HG03521 (cell line): ENCODE measurements around the gene GMFB.
A peak's percentile ranks its signal among the peaks of the same experiment; 100 is the strongest.

ENCODE experiments used
- ATAC-seq: cut with Tn5 transposase; IDR thresholded peaks from one replicate; pipeline ENCODE4 v1.9.1; 2021; ENCODE audit warnings: mild to moderate bottlenecking, moderate library complexity; ENCODE audit not compliant: unreplicated experiment

Gene GMFB

DNA sequence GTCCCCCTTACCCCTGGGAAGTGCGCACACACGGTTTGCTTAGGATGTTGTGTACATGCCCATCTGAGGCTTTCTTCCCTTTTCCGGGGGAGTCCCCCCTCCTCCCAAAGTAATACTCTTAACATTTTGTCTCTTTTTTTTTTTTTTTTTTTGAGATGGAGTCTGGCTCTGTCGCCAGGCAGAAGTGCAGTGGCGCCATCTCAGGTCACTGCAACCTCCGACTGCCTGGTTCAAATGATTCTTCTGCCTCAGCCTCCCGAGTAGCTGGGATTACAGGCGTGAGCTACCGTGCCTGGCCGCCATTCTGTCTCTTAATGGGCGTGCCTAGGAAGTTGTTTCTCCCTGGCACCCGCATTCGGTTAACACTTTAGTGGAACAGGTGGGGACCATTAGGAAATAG is 4.5 kb upstream of the GMFB start:
- no peak for ATAC-seq

DNA sequence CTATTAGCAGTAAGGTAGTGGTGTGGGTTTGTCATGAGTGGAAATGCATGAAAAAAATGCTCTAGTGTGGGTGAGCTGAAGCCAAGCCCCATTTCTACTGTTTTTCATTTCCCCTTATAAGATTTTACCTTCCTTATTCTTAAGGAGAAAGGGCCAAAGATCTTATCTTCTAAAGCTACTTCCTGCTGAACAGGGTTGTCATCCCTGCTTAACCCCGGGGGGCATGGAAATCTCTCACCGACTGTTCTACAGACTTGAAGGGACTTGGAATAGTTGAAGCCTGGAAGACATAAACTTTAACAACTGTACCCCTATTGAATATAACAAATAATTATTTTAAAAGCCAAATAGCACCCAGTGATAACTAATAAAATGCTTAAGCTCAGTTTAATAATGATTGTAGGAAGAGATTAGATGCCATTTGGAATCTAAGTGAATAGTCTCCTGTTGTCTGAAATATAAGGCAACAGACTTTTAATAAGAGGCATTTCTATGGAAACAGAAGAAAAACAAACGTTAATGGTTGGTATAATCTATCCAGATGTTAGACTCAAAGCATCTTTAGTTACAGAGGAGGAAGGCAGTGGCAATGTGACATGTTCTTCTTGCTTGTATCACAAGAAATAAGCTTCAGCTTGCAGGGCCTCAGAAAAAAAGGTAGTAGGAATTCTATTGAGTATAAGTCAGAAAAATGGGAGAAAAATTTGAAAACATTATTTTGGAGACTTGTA is 1.8 kb upstream of the GMFB start:
- ATAC-seq, result no peak

DNA sequence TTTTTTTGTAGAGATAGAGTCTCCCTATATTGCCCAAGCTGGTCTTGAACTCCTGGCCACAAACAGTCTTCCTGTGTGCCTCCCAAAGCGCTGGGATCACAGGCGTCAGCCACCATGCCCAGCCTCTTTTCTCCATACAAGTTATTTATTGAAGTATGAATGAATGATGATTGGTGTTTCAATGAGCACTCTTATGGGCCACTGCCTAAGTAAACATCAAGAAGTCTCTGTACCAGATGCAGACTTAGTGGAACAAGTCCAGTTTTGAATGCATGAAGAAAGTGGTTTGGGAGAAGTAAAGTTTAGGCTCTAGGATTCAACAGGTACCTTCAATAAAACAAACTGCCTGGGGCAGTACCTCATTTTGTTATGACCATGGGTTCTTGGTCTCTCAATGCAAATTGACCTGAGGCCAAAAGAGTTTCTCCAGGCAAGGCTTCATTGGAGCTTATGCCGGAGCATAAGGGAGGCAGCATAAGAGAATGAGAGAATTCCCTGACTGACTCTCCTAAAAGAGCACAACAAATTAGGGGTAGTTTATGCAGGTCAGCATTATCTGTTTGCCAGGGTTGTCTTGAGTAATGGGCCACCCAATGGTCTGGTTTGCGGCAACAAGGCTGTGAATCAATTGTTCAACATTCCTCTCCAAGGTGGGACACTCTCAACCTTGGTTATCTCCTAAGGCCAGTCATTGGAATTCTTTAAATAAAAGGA is 1.1 kb upstream of the GMFB start:
- no peak for ATAC-seq

- ATAC-seq, result no peak
These were observed 521 bp upstream of the GMFB start for GRCh38 chr14:54489318-54489683.

- ATAC-seq, result peak; percentile 17
These were observed 498 bp downstream of the GMFB start for GRCh38 chr14:54488318-54488645.

DNA sequence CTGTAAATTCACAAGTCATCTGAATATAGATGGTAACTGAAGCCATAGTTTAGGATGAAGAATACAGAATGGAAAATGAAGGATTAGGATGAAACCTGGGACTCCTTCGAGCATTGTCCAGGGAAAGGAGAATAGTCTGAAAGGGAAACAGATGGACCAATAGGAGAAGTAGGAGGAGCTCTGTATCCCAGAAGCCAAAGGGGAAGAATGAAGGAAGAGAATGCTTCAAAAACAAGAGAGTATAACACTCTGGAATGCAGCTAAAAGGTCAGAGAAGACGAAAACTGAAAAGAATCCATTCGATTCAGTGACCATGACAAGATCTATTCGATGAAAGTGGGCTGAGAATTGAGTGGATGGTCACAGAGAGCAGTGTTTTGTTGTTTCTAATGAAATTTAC is 1.0 kb downstream of the GMFB start:
- ATAC-seq, result no peak

GRCh38 chr14:54486685-54487084 is 2.1 kb downstream of the GMFB start:
- no peak for ATAC-seq

DNA sequence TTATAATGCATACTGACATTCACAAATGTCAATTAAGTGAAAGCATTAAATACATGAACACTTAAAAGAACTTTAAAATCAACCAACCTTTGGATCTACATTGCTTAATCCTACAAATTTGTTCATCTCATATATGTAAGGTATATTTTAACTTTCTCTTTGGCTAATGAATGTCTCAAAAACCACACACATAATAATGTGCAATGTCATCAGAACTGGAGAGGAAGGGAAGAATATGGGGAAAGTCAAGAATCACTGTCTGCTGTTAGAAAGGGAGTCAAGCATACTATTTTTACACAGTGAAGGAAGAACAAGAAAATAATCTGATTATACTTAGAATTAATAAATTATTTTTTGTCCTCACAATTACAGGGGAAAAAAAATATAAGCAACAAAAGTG is 4.9 kb downstream of the GMFB start:
- ATAC-seq, result no peak

GRCh38 chr14:54483073-54483745 is 5.6 kb downstream of the GMFB start:
- no peak for ATAC-seq

- ATAC-seq, result no peak
These were observed 7.1 kb downstream of the GMFB start for GRCh38 chr14:54481695-54482094.

GRCh38 chr14:54480830-54481562 is 7.8 kb downstream of the GMFB start:
- no peak for ATAC-seq

GRCh38 chr14:54478636-54479215 is 10.1 kb downstream of the GMFB start:
- no peak for ATAC-seq

- no peak for ATAC-seq
These were observed 12.9 kb downstream of the GMFB start for GRCh38 chr14:54475911-54476310.

- ATAC-seq, result no peak
These were observed 13.4 kb downstream of the GMFB start for GRCh38 chr14:54475187-54475899.

DNA sequence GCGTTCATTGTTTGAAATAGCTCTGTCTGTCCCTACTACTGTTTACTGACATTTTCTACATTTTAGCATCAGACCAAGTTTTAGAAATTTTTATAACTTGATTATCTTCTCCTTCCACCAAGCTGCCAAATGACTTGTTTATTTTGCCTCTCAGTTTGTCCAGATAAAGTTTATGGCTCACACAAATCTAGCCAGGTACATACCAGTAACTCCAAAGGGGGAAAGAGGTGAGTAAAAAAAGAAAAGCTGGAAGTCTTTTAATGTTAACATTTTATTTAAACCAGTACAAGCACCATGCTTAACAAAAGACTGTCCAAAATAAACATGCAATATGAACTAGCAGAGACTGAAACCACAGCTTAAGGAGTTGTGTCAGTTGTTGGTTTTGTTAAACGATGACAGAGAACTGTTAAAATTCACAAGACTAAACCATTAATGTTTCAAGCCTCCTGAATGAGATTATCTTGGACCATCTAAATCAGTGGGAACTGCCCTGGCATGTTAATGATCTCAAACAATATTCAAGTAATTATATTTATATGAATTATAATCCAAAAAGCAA is 14.5 kb downstream of the GMFB start:
- ATAC-seq, result no peak

- no peak for ATAC-seq
These were observed 16.5 kb downstream of the GMFB start for GRCh38 chr14:54472315-54472714.

DNA sequence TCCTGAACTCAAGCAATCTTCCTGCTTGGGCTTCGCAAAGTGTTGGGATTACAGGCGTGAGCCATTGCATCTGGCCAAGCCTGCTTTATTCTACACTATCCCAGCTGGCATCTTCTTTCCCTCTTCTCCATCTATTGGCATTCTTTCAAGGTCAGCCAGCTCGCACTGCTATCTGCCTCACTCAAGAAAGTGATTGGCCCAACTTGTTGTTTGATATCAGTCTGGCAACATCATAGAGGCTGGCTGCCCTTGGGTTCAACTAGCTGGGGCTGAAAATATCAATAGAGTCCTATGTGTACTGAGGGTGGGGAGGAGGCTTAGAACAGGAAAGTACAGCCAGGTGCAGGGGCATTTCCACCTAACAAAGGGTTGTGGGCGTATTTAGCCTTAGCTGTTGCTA is 17.1 kb downstream of the GMFB start:
- no peak for ATAC-seq

- ATAC-seq, result no peak
These were observed 18.1 kb downstream of the GMFB start for GRCh38 chr14:54470701-54471100.

GRCh38 chr14:54467280-54467679 is 21.5 kb downstream of the GMFB start:
- no peak for ATAC-seq

DNA sequence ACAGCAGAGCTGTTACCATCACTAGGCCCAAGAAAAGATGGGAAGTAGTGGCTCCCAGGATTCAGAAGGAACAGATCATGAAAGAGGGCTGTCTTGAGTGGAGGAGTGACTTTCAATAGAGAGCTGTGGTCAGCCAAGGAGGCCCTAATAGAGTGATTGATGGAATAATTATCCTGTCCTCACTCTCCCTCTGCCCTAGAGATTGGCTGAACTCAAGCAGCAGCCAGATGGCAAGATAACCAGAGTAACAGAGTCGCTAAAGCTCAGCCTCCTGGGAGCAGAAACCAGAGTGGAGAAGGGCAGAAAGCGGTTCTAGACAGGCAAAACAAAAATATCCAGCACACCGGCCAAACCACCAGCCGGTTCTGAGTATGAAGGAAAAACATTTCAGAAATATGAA is 23.1 kb downstream of the GMFB start:
- no peak for ATAC-seq
